ENCODE results near the gene ZBTB6.
"Not testable (repeated sequence)": the region's sequence is repeated elsewhere in the genome, so short reads cannot be mapped to it uniquely, and the experiment has no call there.

ZBTB6 gene

DNA sequence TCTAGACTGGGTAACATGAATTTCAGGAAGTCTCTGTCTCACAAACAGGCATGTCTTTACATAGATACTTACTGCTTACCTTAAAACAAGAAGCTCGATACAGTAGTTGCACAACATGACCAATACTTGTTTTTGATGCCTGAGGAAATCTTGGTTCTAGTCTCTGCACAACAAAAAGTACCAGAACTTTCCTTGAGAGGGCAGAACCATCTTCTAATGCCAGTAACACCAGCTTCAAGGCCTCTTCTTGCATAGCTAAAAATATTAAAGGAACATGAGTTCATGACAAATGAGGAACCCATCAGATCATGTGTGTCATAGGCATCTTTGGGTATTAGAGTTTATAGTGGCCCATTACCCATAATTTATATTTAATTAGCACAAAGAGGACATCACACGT is 30.0 kb downstream of the ZBTB6 start:
- peaks cover 5 to 9% of the 10 kb centered on the region in 2 donors for H3K4me1 ChIP-seq (ENCODE audit: control insufficient read depth in 1 of 2, insufficient read depth in 2 of 2, low read length in 2 of 2)
- no peaks in the 10 kb centered on the region for H3K9me3 ChIP-seq (ENCODE audit: control insufficient read depth in 1 of 2, low read length in 2 of 2)
- H3K27me3 ChIP-seq (ENCODE audit: control insufficient read depth in 1 of 2, insufficient read depth in 2 of 2, low read length in 2 of 2): no peaks in the 10 kb centered on the region
- no peak overlapping the region for H3K9ac ChIP-seq (ENCODE audit: low read depth in 1 of 2, low read length in 2 of 2)
- H3K4me3 ChIP-seq (ENCODE audit: low read depth in 1 of 2, low read length in 2 of 2): no peak overlapping the region
- H3K36me3 ChIP-seq (ENCODE audit: control insufficient read depth in 1 of 2, insufficient read depth in 2 of 2, low read length in 2 of 2): peaks cover 34 to 55% of the 10 kb centered on the region in 2 donors
- no peak overlapping the region for H3K27ac ChIP-seq (ENCODE audit: low read depth, low read length)

DNA sequence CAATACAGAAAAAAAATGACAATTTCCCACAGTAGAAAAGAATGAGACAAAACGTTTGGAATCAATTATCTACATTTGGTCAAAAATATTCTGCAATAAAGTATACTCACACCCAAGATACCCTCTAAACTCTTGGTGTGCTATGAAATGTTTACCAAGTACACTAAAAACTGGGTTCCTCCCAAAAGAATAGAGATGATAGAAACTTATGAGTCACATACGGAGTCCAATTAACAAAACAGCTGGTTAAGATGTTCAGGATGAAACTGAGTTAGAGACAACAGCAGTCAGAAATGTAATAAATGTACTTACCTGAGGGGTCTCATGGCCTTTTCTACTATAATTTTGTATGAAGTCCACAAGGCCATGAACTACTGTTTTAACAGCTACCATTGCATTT is 33.7 kb downstream of the ZBTB6 start:
- Histone ChIP-seq H3K4me1 (ENCODE audit: control insufficient read depth in 1 of 2, insufficient read depth in 2 of 2, low read length in 2 of 2) (peaks cover 5 to 9% of the 10 kb centered on the region in 2 donors), H3K27me3 (ENCODE audit: control insufficient read depth in 1 of 2, insufficient read depth in 2 of 2, low read length in 2 of 2) (no peaks in the 10 kb centered on the region), H3K4me3 (ENCODE audit: low read depth in 1 of 2, low read length in 2 of 2) (no peak overlapping the region), H3K9ac (ENCODE audit: low read depth in 1 of 2, low read length in 2 of 2) (no peak overlapping the region), H3K27ac (ENCODE audit: low read depth, low read length) (no peak overlapping the region), H3K36me3 (ENCODE audit: control insufficient read depth in 1 of 2, insufficient read depth in 2 of 2, low read length in 2 of 2) (peaks cover 52 to 69% of the 10 kb centered on the region in 2 donors), H3K9me3 (ENCODE audit: control insufficient read depth in 1 of 2, low read length in 2 of 2) (no peaks in the 10 kb centered on the region)

GRCh38 chr9:122875523-122875922 is 37.6 kb downstream of the ZBTB6 start:
- H3K36me3 ChIP-seq (ENCODE audit: control insufficient read depth in 1 of 2, insufficient read depth in 2 of 2, low read length in 2 of 2): peaks cover 38 to 66% of the 10 kb centered on the region in 2 donors
- no peak overlapping the region for H3K4me3 ChIP-seq (ENCODE audit: low read depth in 1 of 2, low read length in 2 of 2)
- no peaks in the 10 kb centered on the region for H3K4me1 ChIP-seq (ENCODE audit: control insufficient read depth in 1 of 2, insufficient read depth in 2 of 2, low read length in 2 of 2)

GRCh38 chr9:122867276-122867675 is 45.8 kb downstream of the ZBTB6 start:
- not testable (repeated sequence) for H3K4me3 ChIP-seq (ENCODE audit: low read depth in 1 of 2, low read length in 2 of 2); H3K4me1 ChIP-seq (ENCODE audit: control insufficient read depth in 1 of 2, insufficient read depth in 2 of 2, low read length in 2 of 2); H3K9ac ChIP-seq (ENCODE audit: low read depth in 1 of 2, low read length in 2 of 2); H3K9me3 ChIP-seq (ENCODE audit: control insufficient read depth in 1 of 2, low read length in 2 of 2); H3K27ac ChIP-seq (ENCODE audit: low read depth, low read length); H3K27me3 ChIP-seq (ENCODE audit: control insufficient read depth in 1 of 2, insufficient read depth in 2 of 2, low read length in 2 of 2)
- H3K36me3 ChIP-seq (ENCODE audit: control insufficient read depth in 1 of 2, insufficient read depth in 2 of 2, low read length in 2 of 2): peaks cover 13 to 22% of the 10 kb centered on the region in 2 donors

More at GRCh38 chr9:122875523-122875922, 37.6 kb downstream of the ZBTB6 start:
- Histone ChIP-seq H3K9ac (ENCODE audit: low read depth in 1 of 2, low read length in 2 of 2) (no peak overlapping the region), H3K27ac (ENCODE audit: low read depth, low read length) (no peak overlapping the region), H3K27me3 (ENCODE audit: control insufficient read depth in 1 of 2, insufficient read depth in 2 of 2, low read length in 2 of 2) (no peaks in the 10 kb centered on the region), H3K9me3 (ENCODE audit: control insufficient read depth in 1 of 2, low read length in 2 of 2) (no peaks in the 10 kb centered on the region)

GRCh38 chr9:122866079-122866478 is 47.0 kb downstream of the ZBTB6 start:
- no peak overlapping the region for H3K27ac ChIP-seq (ENCODE audit: low read depth, low read length)

GRCh38 chr9:122865300-122865699 is 47.8 kb downstream of the ZBTB6 start:
- no peak overlapping the region for H3K27ac ChIP-seq (ENCODE audit: low read depth, low read length)
- H3K27me3 ChIP-seq (ENCODE audit: control insufficient read depth in 1 of 2, insufficient read depth in 2 of 2, low read length in 2 of 2): no peaks in the 10 kb centered on the region

More at GRCh38 chr9:122866079-122866478, 47.0 kb downstream of the ZBTB6 start:
- Histone ChIP-seq H3K9ac (ENCODE audit: low read depth in 1 of 2, low read length in 2 of 2) (no peak overlapping the region), H3K4me1 (ENCODE audit: control insufficient read depth in 1 of 2, insufficient read depth in 2 of 2, low read length in 2 of 2) (no peaks in the 10 kb centered on the region), H3K36me3 (ENCODE audit: control insufficient read depth in 1 of 2, insufficient read depth in 2 of 2, low read length in 2 of 2) (peaks cover 14 to 16% of the 10 kb centered on the region in 2 donors), H3K9me3 (ENCODE audit: control insufficient read depth in 1 of 2, low read length in 2 of 2) (no peaks in the 10 kb centered on the region), H3K27me3 (ENCODE audit: control insufficient read depth in 1 of 2, insufficient read depth in 2 of 2, low read length in 2 of 2) (no peaks in the 10 kb centered on the region), H3K4me3 (ENCODE audit: low read depth in 1 of 2, low read length in 2 of 2) (no peak overlapping the region)

DNA sequence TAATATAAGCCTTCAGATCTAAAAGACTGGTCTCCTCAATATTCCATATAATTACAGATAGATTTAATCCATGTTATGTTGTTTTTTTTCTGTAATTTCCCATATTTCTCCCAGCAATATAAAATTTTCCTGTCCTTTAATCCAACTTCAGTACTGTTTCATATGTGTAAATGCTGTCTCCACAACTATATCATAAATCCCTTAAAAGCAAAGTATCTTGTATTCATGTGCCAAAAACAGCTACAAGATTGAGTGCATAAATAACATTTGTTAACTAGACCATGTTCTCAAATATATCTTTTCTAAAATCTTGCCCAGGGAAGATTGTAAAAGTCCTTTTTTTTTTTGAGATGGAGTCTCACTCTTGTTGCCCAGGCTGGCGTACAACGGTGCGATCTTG is 49.7 kb downstream of the ZBTB6 start:
- Histone ChIP-seq H3K27ac (ENCODE audit: low read depth, low read length) (no peak overlapping the region), H3K4me1 (ENCODE audit: control insufficient read depth in 1 of 2, insufficient read depth in 2 of 2, low read length in 2 of 2) (no peaks in the 10 kb centered on the region), H3K9ac (ENCODE audit: low read depth in 1 of 2, low read length in 2 of 2) (no peak overlapping the region), H3K9me3 (ENCODE audit: control insufficient read depth in 1 of 2, low read length in 2 of 2) (no peaks in the 10 kb centered on the region), H3K36me3 (ENCODE audit: control insufficient read depth in 1 of 2, insufficient read depth in 2 of 2, low read length in 2 of 2) (peaks cover 16 to 29% of the 10 kb centered on the region in 2 donors), H3K27me3 (ENCODE audit: control insufficient read depth in 1 of 2, insufficient read depth in 2 of 2, low read length in 2 of 2) (no peaks in the 10 kb centered on the region), H3K4me3 (ENCODE audit: low read depth in 1 of 2, low read length in 2 of 2) (no peak overlapping the region)

More at GRCh38 chr9:122865300-122865699, 47.8 kb downstream of the ZBTB6 start:
- Histone ChIP-seq H3K36me3 (ENCODE audit: control insufficient read depth in 1 of 2, insufficient read depth in 2 of 2, low read length in 2 of 2) (peaks cover 11 to 16% of the 10 kb centered on the region in 2 donors), H3K9me3 (ENCODE audit: control insufficient read depth in 1 of 2, low read length in 2 of 2) (no peaks in the 10 kb centered on the region), H3K9ac (ENCODE audit: low read depth in 1 of 2, low read length in 2 of 2) (no peak overlapping the region), H3K4me1 (ENCODE audit: control insufficient read depth in 1 of 2, insufficient read depth in 2 of 2, low read length in 2 of 2) (no peaks in the 10 kb centered on the region), H3K4me3 (ENCODE audit: low read depth in 1 of 2, low read length in 2 of 2) (no peak overlapping the region)

DNA sequence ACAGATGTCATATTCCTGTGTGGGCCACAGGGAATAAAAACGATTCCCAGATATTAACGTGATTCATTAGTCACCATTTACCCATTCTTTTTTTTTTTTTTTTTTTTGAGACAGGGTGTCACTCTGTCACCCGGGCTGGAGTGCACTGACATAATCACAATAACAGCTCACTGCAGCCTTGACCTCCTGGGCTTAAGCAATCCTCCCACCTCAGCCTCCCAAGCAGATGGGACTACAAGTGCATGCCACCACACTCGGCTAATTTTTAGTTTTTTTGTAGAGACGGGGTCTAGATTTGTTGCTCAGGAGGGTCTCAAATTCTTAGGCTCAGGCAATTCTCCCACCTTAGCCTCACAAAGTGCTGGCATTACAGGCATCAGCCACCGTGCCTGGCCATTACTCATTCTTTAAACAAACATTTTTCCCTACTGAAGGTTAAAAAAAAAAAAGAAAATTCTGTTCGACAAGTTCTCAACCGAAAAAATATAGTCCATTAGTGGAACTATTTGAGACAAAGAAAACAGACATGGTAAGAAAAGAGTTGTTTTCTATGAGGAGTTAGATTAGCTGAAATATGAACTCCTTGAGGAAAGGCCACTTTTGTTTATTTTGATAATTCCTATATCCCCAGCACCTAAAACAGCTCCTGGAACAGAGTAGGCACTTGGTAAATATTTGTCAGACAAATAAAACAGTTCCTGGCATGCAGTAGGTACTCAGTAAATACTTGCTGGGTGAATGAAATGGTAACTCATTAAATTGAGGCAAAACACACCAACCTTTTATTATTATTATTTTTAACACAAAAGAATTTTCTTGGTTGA is 52.6 kb downstream of the ZBTB6 start:
- no peak overlapping the region for H3K4me3 ChIP-seq (ENCODE audit: low read depth in 1 of 2, low read length in 2 of 2)
- H3K36me3 ChIP-seq (ENCODE audit: control insufficient read depth in 1 of 2, insufficient read depth in 2 of 2, low read length in 2 of 2): peaks cover 27 to 50% of the 10 kb centered on the region in 2 donors
- H3K9me3 ChIP-seq (ENCODE audit: control insufficient read depth in 1 of 2, low read length in 2 of 2): no peaks in the 10 kb centered on the region
- H3K9ac ChIP-seq (ENCODE audit: low read depth in 1 of 2, low read length in 2 of 2): no peak overlapping the region
- no peaks in the 10 kb centered on the region for H3K4me1 ChIP-seq (ENCODE audit: control insufficient read depth in 1 of 2, insufficient read depth in 2 of 2, low read length in 2 of 2)
- H3K27ac ChIP-seq (ENCODE audit: low read depth, low read length): no peak overlapping the region
- no peaks in the 10 kb centered on the region for H3K27me3 ChIP-seq (ENCODE audit: control insufficient read depth in 1 of 2, insufficient read depth in 2 of 2, low read length in 2 of 2)
